Thyroid gland (tissue), 4 donors: ENCODE data around the gene INPP4B.

Source experiments
- CTCF ChIP-seq, 6 experiments: fragments of 200-600 bp in 3 of 6; fragments of 450-650 bp in 3 of 6; sonication (generic) in 3 of 6; IDR thresholded peaks; one replicate each; pipeline ENCODE4 v1.5.1; 2016 to 2019; ENCODE audit warnings: antibody characterized with exemption in 6 of 6, mild to moderate bottlenecking in 2 of 6, inconsistent platforms in 1 of 6, moderate library complexity in 1 of 6
- POLR2A ChIP-seq, 2 donors: fragments of 450-650 bp; IDR thresholded peaks; one replicate each; pipeline ENCODE4 v1.6.1; 2017; ENCODE audit warnings: antibody characterized with exemption in 2 of 2, mild to moderate bottlenecking in 2 of 2, moderate library complexity in 1 of 2

GRCh38 chr4:142316913-142317312, 529.2 kb downstream of the INPP4B start:
- TF ChIP-seq CTCF (IDR thresholded peaks at IDR 0.05): no peak
- no peak for TF ChIP-seq POLR2A (IDR thresholded peaks at IDR 0.05)
